Fibroblast of mammary gland (primary cell): Measurements from ENCODE around the gene NID1.
A peak's percentile ranks its signal among the peaks of the same experiment; 100 is the strongest.

Source experiments
- DNase-seq: peaks from one replicate; pipeline ENCODE4 v3.0.0-alpha.2; 2010; ENCODE audit warnings: low read depth
- H3K4me3 ChIP-seq: 2 replicates; pipeline ENCODE4 v1.5.1; 2011; ENCODE audit warnings: low read depth, mild to moderate bottlenecking, low read length, moderate library complexity; ENCODE audit not compliant: control insufficient read depth
- TF ChIP-seq, protein P1 (sequence below): conservative IDR thresholded peaks from 2 replicates; pipeline ENCODE4 v1.5.1; 2011; ENCODE audit warnings: low read depth, low read length, inconsistent platforms; ENCODE audit not compliant: control insufficient read depth, insufficient read depth

NID1 gene, protein sequence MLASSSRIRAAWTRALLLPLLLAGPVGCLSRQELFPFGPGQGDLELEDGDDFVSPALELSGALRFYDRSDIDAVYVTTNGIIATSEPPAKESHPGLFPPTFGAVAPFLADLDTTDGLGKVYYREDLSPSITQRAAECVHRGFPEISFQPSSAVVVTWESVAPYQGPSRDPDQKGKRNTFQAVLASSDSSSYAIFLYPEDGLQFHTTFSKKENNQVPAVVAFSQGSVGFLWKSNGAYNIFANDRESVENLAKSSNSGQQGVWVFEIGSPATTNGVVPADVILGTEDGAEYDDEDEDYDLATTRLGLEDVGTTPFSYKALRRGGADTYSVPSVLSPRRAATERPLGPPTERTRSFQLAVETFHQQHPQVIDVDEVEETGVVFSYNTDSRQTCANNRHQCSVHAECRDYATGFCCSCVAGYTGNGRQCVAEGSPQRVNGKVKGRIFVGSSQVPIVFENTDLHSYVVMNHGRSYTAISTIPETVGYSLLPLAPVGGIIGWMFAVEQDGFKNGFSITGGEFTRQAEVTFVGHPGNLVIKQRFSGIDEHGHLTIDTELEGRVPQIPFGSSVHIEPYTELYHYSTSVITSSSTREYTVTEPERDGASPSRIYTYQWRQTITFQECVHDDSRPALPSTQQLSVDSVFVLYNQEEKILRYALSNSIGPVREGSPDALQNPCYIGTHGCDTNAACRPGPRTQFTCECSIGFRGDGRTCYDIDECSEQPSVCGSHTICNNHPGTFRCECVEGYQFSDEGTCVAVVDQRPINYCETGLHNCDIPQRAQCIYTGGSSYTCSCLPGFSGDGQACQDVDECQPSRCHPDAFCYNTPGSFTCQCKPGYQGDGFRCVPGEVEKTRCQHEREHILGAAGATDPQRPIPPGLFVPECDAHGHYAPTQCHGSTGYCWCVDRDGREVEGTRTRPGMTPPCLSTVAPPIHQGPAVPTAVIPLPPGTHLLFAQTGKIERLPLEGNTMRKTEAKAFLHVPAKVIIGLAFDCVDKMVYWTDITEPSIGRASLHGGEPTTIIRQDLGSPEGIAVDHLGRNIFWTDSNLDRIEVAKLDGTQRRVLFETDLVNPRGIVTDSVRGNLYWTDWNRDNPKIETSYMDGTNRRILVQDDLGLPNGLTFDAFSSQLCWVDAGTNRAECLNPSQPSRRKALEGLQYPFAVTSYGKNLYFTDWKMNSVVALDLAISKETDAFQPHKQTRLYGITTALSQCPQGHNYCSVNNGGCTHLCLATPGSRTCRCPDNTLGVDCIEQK

DNA sequence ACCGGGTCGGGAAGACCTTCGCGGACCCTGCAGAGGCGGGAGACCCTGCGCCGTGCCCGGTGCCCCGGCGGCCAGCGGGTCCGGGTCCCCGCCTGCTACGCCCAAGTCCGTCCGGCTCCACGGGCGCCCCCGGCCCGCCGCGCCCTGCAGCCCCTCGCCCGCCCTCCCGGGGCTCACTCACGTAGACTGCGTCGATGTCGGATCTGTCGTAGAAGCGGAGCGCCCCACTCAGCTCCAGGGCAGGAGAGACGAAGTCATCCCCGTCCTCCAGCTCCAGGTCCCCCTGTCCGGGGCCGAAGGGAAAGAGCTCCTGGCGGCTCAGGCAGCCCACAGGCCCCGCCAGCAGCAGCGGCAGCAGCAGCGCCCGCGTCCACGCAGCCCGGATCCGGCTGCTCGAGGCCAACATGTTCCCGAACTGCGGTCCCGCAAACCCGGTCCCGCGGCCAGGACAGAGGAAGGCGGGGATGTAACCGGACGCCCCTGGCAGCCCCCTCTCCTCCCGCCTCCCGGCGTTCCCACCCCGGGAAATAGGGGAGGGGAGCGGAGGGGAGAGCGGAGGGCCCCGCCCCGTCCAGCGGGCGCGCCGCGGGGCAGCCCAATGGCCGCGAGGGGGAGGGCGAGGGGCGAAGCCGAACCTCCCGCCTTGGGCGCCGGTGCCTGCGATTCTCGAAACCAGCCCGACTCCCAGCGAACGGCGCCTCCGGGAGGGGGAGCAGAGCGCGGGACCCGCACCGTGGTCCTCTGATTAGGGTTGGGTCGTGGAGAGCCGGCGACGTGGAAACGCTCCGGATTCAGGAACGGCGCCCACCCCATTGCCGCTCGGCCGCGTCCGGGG is at the start of gene NID1:
TSS of gene NID1 (minus strand) at position 417 of the 835 bp plus-strand sequence. CDS start at position 406, 11 bp downstream.
- peak within 1 kb of the TSS; percentile 82 for H3K4me3 ChIP-seq
- TF ChIP-seq, protein P1, sequence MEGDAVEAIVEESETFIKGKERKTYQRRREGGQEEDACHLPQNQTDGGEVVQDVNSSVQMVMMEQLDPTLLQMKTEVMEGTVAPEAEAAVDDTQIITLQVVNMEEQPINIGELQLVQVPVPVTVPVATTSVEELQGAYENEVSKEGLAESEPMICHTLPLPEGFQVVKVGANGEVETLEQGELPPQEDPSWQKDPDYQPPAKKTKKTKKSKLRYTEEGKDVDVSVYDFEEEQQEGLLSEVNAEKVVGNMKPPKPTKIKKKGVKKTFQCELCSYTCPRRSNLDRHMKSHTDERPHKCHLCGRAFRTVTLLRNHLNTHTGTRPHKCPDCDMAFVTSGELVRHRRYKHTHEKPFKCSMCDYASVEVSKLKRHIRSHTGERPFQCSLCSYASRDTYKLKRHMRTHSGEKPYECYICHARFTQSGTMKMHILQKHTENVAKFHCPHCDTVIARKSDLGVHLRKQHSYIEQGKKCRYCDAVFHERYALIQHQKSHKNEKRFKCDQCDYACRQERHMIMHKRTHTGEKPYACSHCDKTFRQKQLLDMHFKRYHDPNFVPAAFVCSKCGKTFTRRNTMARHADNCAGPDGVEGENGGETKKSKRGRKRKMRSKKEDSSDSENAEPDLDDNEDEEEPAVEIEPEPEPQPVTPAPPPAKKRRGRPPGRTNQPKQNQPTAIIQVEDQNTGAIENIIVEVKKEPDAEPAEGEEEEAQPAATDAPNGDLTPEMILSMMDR = no peak
- DNase-seq = peak; percentile 81

DNA sequence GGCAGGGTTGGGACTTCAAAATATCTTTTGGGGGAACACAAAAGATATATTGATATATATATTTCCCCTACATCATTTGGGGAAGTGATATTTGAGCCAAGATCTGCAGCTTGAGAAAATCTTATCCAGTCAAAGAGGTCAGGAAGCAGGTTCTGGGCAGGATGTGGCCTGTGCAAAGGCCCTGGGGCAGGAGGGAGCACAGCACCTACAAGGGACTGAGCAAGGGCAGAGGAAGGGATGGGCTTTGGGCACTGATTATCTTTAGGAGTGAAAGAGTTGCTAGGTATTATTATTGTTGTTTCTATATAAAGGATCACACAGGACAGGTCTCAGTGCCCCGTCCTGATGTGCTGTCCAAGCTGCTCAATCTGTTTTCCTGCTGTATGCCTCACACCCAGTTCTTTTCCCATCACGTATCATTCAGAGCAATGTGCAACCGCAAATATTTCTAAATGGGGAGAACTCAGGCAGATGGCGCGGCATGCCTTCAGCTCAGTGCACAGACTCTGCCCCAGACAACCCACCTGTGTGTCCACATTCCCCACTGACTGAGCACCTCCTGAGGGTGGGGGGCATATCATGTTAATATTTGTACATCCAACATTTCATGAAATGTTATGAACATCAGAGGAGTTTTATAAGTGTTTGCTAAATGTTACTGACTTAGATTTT is 49.3 kb upstream of the NID1 start:
- DNase-seq = no peak

DNA sequence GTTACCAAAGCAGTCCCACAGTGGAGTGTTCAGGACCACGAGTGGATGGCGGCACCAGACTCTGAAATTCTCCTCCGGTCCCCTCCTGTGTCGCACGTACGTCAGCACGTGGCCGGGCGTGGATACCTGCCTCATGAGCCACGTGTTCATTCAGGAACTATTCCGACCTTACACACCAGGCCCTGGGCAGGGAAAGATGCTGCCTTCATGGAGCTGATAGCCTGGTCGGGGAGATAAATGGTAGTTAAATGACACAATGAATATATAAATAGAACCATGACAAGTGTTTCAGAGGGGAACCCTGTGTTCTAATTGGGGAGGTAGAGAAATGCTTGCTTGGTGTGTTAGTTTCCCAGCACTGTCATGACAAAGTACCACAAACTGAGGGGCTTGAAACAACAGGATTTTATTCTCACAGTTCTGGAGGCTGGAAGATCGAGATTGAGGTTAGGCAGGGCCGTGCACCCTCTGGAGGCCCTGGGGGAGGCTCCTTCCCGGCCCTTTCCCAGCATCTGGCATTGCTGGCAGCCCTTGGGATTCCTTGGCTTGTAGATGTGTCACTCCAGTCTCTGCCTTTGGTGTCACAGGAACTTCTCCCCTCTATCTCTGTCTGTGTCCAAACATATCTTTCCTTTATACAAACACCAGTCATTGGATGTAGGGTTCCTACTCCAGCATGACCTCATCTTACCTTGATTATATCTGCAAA is 48.6 kb upstream of the NID1 start:
- TF ChIP-seq, protein P1 = no peak
- DNase-seq = no peak
- no peak overlapping the region for H3K4me3 ChIP-seq

More for the DNA sequence above, 49.3 kb upstream of the NID1 start:
- TF ChIP-seq, protein P1 = no peak
- no peak overlapping the region for H3K4me3 ChIP-seq

DNA sequence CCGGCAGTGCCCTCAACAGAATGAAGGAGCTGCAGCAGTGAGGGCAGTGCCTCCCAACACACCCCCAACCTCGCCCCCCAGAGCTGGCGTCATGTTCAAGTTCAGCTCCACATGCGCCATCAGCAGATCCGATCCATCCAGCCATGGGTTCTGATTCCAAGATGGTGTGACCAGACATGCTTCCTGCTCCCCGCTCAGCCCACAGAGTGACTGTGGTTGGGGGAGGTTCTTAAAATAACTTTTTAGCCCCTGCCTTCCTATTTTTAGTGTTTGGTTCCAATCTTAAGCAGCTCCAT is 47.4 kb upstream of the NID1 start:
- no peak overlapping the region for H3K4me3 ChIP-seq
- no peak for DNase-seq
- TF ChIP-seq, protein P1 = no peak

DNA sequence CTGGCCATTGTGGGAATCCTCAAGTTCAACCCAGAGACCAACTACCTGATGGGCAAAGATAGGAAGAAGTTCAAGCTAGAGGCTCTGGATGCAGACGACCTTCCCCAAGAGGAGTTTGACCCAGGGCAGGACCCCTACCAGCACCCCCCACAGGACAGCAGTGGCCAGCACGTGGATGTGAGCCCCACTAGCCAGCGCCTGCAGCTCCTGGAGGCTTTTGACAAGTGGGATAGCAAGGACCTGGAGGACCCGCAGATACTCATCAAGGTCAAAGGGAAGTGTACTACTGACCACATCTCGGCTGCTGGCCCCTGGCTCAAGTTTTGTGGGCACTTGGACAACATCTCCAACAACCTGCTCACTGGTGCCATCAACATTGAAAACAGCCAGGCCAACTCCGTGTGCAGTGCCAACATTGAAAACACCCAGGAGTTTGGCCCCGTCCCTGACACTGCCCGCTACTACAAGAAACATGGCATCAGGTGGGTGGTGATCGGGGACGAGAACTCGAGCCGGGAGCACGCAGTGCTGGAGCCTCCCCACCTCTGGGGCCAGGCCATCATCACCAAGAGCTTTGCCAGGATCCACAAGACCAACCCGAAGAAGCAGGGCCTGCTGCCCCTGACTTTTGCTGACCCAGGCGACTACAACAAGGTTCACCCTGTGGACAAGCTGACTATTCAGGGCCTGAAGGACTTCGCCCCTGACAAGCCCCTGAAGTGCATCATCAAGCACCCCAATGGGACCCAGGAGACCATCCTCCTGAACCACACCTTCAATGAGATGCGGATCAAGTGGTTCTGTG is 46.8 kb upstream of the NID1 start:
- TF ChIP-seq, protein P1 = no peak
- no peak overlapping the region for H3K4me3 ChIP-seq
- no peak for DNase-seq
